HepG2 (cell line): ENCODE results near the gene SYNE2. TPM values are rescaled to one million over a fixed set of nuclear protein-coding genes. Genes with fewer than 3 reads are reported as not detected.
"Not testable (repeated sequence)": the region's sequence is repeated elsewhere in the genome, so short reads cannot be mapped to it uniquely, and the experiment has no call there.

Experiments used
- ATAC-seq: fragments of 200-7000 bp; cut with Tn5 transposase; 3 replicates; pipeline ENCODE4 v1.9.1; 2020; ENCODE audit warnings: mild to moderate bottlenecking, moderate library complexity
- BruUV-seq: library from RNA; stranded (reverse); fragments of 400-500 nt; replicated peaks from 2 replicates; lab custom pipeline; 2021; lab: Mats Ljungman, UMichigan
- CTCF ChIA-PET: fragments of 300-600 bp; formaldehyde crosslinking; extraction: SDS; loops from one replicate; lab custom pipeline; 2021; ENCODE audit warnings: low total read pairs, inconsistent platforms, low intra/inter-chr PET ratio; lab: Yijun Ruan, JAX
- POLR2A ChIA-PET: fragments of 350-600 bp; sonication (Branson Sonifier 250); formaldehyde crosslinking; loops from one replicate; lab custom pipeline; 2020; ENCODE audit warnings: antibody characterized with exemption, inconsistent platforms; lab: Yijun Ruan, JAX
- DNase-seq: peaks from one replicate; pipeline ENCODE4 v3.0.0-alpha.2; 2015; ENCODE audit warnings: low spot score
- FAIRE-seq: peaks from 3 replicates; lab custom pipeline; 2011; peaks lifted over from hg19 to GRCh38; lab: Jason Lieb, UNC
- H2AFZ ChIP-seq: one replicate; pipeline ENCODE4 v1.6.1; 2011; ENCODE audit warnings: low read length, inconsistent platforms
- H3K27ac ChIP-seq: fragments of 300-600 bp; 3 replicates; pipeline ENCODE4 v1.8.0; 2011; ENCODE audit warnings: mixed run types, mild to moderate bottlenecking, mixed read lengths, low read length, inconsistent platforms; ENCODE audit not compliant: insufficient read depth; ENCODE audit errors: extremely low read length
- H3K27me3 ChIP-seq, 2 experiments: fragments of 200-600 bp in 1 of 2; 2 replicates in 1 of 2; 3 replicates in 1 of 2; pipeline versions ENCODE4 v1.6.0 to v1.8.0; 2011; ENCODE audit warnings: low read length in 2 of 2, mild to moderate bottlenecking in 2 of 2, moderate library complexity in 2 of 2, inconsistent platforms in 1 of 2; ENCODE audit not compliant: insufficient read depth in 2 of 2, control insufficient read depth in 1 of 2
- H3K36me3 ChIP-seq, 2 experiments: fragments of 200-600 bp in 1 of 2; replicated peaks in 1 of 2; 2 replicates in 1 of 2; 3 replicates in 1 of 2; pipeline versions ENCODE4 v1.5.1 to v1.8.0; 2011; ENCODE audit warnings: low read length in 2 of 2, inconsistent platforms in 1 of 2; ENCODE audit not compliant: insufficient read depth in 2 of 2, control insufficient read depth in 1 of 2
- H3K4me1 ChIP-seq: 2 replicates; pipeline ENCODE4 v1.5.1; 2012; ENCODE audit warnings: low read length, inconsistent platforms; ENCODE audit not compliant: insufficient read depth
- H3K4me2 ChIP-seq: 2 replicates; pipeline ENCODE4 v1.6.0; 2011; ENCODE audit warnings: low read depth, low read length, inconsistent platforms
- H3K4me3 ChIP-seq, 3 experiments: fragments of 200-600 bp in 1 of 3; sonication (generic), shearing (Covaris generic) in 1 of 3; replicated peaks in 1 of 3; 2 replicates each; pipeline ENCODE4 v1.5.1; 2011 to 2016; ENCODE audit warnings: low read length in 3 of 3, inconsistent platforms in 2 of 3, low read depth in 2 of 3, mild to moderate bottlenecking in 2 of 3, control low read depth in 1 of 3, mixed read lengths in 1 of 3; ENCODE audit not compliant: insufficient read depth in 1 of 3
- H3K79me2 ChIP-seq: one replicate; pipeline ENCODE4 v1.6.1; 2011; ENCODE audit warnings: low read length, inconsistent platforms; ENCODE audit not compliant: insufficient read depth
- H3K9ac ChIP-seq: 2 replicates; pipeline ENCODE4 v1.6.0; 2011; ENCODE audit warnings: mild to moderate bottlenecking, low read depth, low read length, inconsistent platforms; ENCODE audit not compliant: insufficient read depth
- H3K9me3 ChIP-seq: 2 replicates; pipeline ENCODE4 v1.5.1; 2012; ENCODE audit warnings: mild to moderate bottlenecking, low read length
- H4K20me1 ChIP-seq: 2 replicates; pipeline ENCODE4 v1.6.0; 2011; ENCODE audit warnings: inconsistent platforms, mild to moderate bottlenecking, low read length, moderate library complexity; ENCODE audit not compliant: insufficient read depth
- AGO1 ChIP-seq: fragments of 200-400 bp; formaldehyde crosslinking; IDR thresholded peaks from 2 replicates; pipeline ENCODE4 v1.6.1; 2017; ENCODE audit warnings: mild to moderate bottlenecking, low read depth, low read length, moderate library complexity; ENCODE audit not compliant: poor library complexity, severe bottlenecking
- ELF3 ChIP-seq: IDR thresholded peaks from 2 replicates; pipeline ENCODE4 v1.6.1; 2016; ENCODE audit warnings: missing genetic modification reagents, missing compliant biosample characterization
- IRF1 ChIP-seq: sonication (generic); formaldehyde crosslinking; IDR thresholded peaks from 2 replicates; pipeline ENCODE4 v1.4.0; 2020; ENCODE audit warnings: low read depth, mild to moderate bottlenecking, missing genetic modification reagents
- KDM6A ChIP-seq: IDR thresholded peaks from 2 replicates; pipeline ENCODE4 v1.6.1; 2016; ENCODE audit warnings: low read depth
- NFE2L1 ChIP-seq: sonication (generic); formaldehyde crosslinking; IDR thresholded peaks from 2 replicates; pipeline ENCODE4 v1.4.0; 2020; ENCODE audit warnings: missing genetic modification reagents, mild to moderate bottlenecking, borderline replicate concordance
- SALL2 ChIP-seq: sonication (generic); formaldehyde crosslinking; IDR thresholded peaks from 2 replicates; pipeline ENCODE4 v1.8.1; 2023; ENCODE audit warnings: mild to moderate bottlenecking, missing genetic modification reagents, inconsistent platforms
- SP5 ChIP-seq: IDR thresholded peaks from 2 replicates; pipeline ENCODE4 v1.6.1; 2016; ENCODE audit warnings: low read depth, borderline replicate concordance
- ZMAT5 ChIP-seq: sonication (generic); formaldehyde crosslinking; IDR thresholded peaks from 2 replicates; pipeline ENCODE4 v1.5.0; 2020; ENCODE audit warnings: mild to moderate bottlenecking, low read depth, missing genetic modification reagents, borderline replicate concordance
- ZNF263 ChIP-seq: sonication (generic); formaldehyde crosslinking; IDR thresholded peaks from 2 replicates; pipeline ENCODE4 v1.4.0; 2020; ENCODE audit warnings: missing genetic modification reagents
- ZNF724P ChIP-seq: sonication (generic); formaldehyde crosslinking; IDR thresholded peaks from 2 replicates; pipeline ENCODE4 v1.8.0; 2022; ENCODE audit warnings: missing genetic modification reagents, borderline replicate concordance
- WGBS: methylation state at CpG from one replicate; pipeline ENCODE4 v1.1.6; 2017; ENCODE audit warnings: low lambda C conversion rate; 5-methylcytosine and 5-hydroxymethylcytosine counted together
- in situ Hi-C: cut with HindIII; loops from 2 replicates; pipeline ENCODE4 v1.10.0; 2017; ENCODE audit warnings: low pct_unique_long_range_greater_than_20kb; ENCODE audit not compliant: extremely low pct_ligation_motif_present
- intact Hi-C: fragments of 100-400 bp; cut with micrococcal nuclease; formaldehyde crosslinking; loops from one replicate; pipeline ENCODE4 v1.10.0; 2022; ENCODE audit not compliant: unreplicated experiment
- polyA plus RNA-seq, 8 experiments: library from polyadenylated mRNA; depleted of rRNA in 3 of 8; stranded (reverse) in 7 of 8; unstranded in 1 of 8; fragments of >200 nt; fragmentation: Illumina TruSeq in 4 of 8; extraction: Trizol in 4 of 8; gene quantifications; 2 replicates each; pipeline versions ENCODE4 v1.2.1 to v1.2.3, GENCODE V29; 2011 to 2016; ENCODE audit warnings: low read depth in 4 of 8, missing spikeins in 1 of 8, mixed read lengths in 1 of 8; ENCODE audit not compliant: insufficient read depth in 1 of 8
- total RNA-seq, 5 experiments: library from RNA; depleted of rRNA; stranded (reverse); fragments of >200 nt; fragmentation: Illumina TruSeq; extraction: Trizol; gene quantifications; 2 replicates each; pipeline ENCODE4 v1.2.3, GENCODE V29; 2016; ENCODE audit warnings: low read depth in 1 of 5

The SYNE2 gene
- total and polyA plus RNA-seq, 2 of the 13 experiments (the other 11 are each of a cell fraction or from before 2014, with no cell fraction given): 6.2 to 13.3 TPM

- TF ChIP-seq KDM6A (CRISPR knock-in tag) (no peak), ELF3 (CRISPR knock-in tag) (no peak), ZNF724P (CRISPR knock-in tag) (no peak), NFE2L1 (CRISPR knock-in tag) (no peak)
- TF ChIP-seq, all 625 proteins: peak for 0
Observed at GRCh38 chr14:64178814-64179213, 326.0 kb downstream of the SYNE2 start (continued).

- DNase-seq, H2AFZ ChIP-seq, FAIRE-seq, H3K4me1 ChIP-seq, H3K27me3 ChIP-seq, H3K4me3 ChIP-seq, H4K20me1 ChIP-seq, H3K27ac ChIP-seq, H3K9me3 ChIP-seq, H3K79me2 ChIP-seq, ATAC-seq, in situ Hi-C loops, H3K9ac ChIP-seq, POLR2A ChIA-PET, H3K4me2 ChIP-seq, intact Hi-C loops, BruUV-seq, H3K36me3 ChIP-seq, CTCF ChIA-PET: not testable (repeated sequence)
- WGBS: 98% methylated on average over 8 of the region's 40 CpGs
Observed at GRCh38 chr14:64182908-64183307, 330.1 kb downstream of the SYNE2 start.

- H3K4me3 ChIP-seq: no peak overlapping the region
- no peak overlapping the region for H2AFZ ChIP-seq
- BruUV-seq: no TSS peak
- ChIA-PET CTCF (no interaction called here), POLR2A (no interaction called here)
- H3K36me3 ChIP-seq: no peaks in the 10 kb centered on the region
- no peaks in the 10 kb centered on the region for H3K27me3 ChIP-seq
- no peak overlapping the region for H3K4me2 ChIP-seq
- no peak for FAIRE-seq
- H3K27ac ChIP-seq: no peak overlapping the region
- intact Hi-C loops (no loop called here), in situ Hi-C loops (no loop called here)
- H3K9me3 ChIP-seq: no peaks in the 10 kb centered on the region
- H3K79me2 ChIP-seq: no peaks in the 10 kb centered on the region
- ATAC-seq: no peak
- no peak overlapping the region for H3K9ac ChIP-seq
- DNase-seq: no peak
- WGBS: 83% methylated on average over 7 of the region's 7 CpGs
- H4K20me1 ChIP-seq: no peaks in the 10 kb centered on the region
- no peaks in the 10 kb centered on the region for H3K4me1 ChIP-seq
- TF ChIP-seq ZNF263 (no peak), AGO1 (no peak), SALL2 (no peak), IRF1 (CRISPR knock-in tag) (no peak), SP5 (CRISPR knock-in tag) (no peak), ZMAT5 (CRISPR knock-in tag) (no peak)
Observed at GRCh38 chr14:64184103-64184729, 331.4 kb downstream of the SYNE2 start.
